ENCODE data around the gene ABCD1.
"Not testable (repeated sequence)": the region's sequence is repeated elsewhere in the genome, so short reads cannot be mapped to it uniquely, and the experiment has no call there.

The ABCD1 gene

GRCh38 chrX:153697924-153698865 is 26.5 kb upstream of the ABCD1 start:
- Histone ChIP-seq H3K4me3 (no peak overlapping the region), H3K9me3 (replicated peaks in 1 of 11) (no peaks in the 10 kb centered on the region), H3K9ac (no peak overlapping the region), H4K20me1 (peaks cover 29 to 87% (median 74%) of the 10 kb centered on the region in 11 experiments; a peak in 21 of 22 replicates), H3K4me1 (peaks cover 15 to 24% (median 18%) of the 10 kb centered on the region in 10 experiments), H3K27me3 (peaks cover 58 to 85% (median 70%) of the 10 kb centered on the region in 11 experiments), H3K27ac (no peak overlapping the region), H3K4me2 (no peak overlapping the region), H3K36me3 (peaks cover 13 to 63% (median 31%) of the 10 kb centered on the region in 11 experiments; a peak in 21 of 22 replicates)
- no peak for TF ChIP-seq Cebpa-rat (IDR thresholded peaks at IDR 0.05)

- Histone ChIP-seq H3K27me3 (peaks cover 69 to 92% (median 81%) of the 10 kb centered on the region in 11 experiments), H3K36me3 (peaks cover 22 to 74% (median 41%) of the 10 kb centered on the region in 11 experiments), H4K20me1 (peaks cover 38 to 88% (median 81%) of the 10 kb centered on the region in 11 experiments; a peak in 21 of 22 replicates), H3K4me1 (peaks cover 15 to 24% (median 18%) of the 10 kb centered on the region in 10 experiments)
- not testable (repeated sequence) for H3K9ac ChIP-seq; H3K4me3 ChIP-seq; H3K4me2 ChIP-seq; H3K27ac ChIP-seq; H3K9me3 ChIP-seq (replicated peaks in 1 of 11)
Observed at GRCh38 chrX:153699210-153699783, 25.4 kb upstream of the ABCD1 start.

GRCh38 chrX:153699784-153700371 is 24.8 kb upstream of the ABCD1 start:
- H3K9me3 ChIP-seq (replicated peaks in 1 of 11); H3K4me3 ChIP-seq; H3K27ac ChIP-seq: not testable (repeated sequence)
- Histone ChIP-seq H3K4me1 (peaks cover 15 to 24% (median 18%) of the 10 kb centered on the region in 10 experiments), H3K36me3 (peaks cover 24 to 80% (median 41%) of the 10 kb centered on the region in 11 experiments), H3K27me3 (peaks cover 75 to 97% (median 86%) of the 10 kb centered on the region in 11 experiments), H4K20me1 (peaks cover 43 to 94% (median 87%) of the 10 kb centered on the region in 11 experiments; a peak in 21 of 22 replicates), H3K9ac (peak overlapping the region in 1 of 11 experiments; percentile 13; a peak in 1 of 22 replicates), H3K4me2 (peak overlapping the region in 4 of 11 experiments; percentile 46 to 62 (median 54); a peak in 4 of 22 replicates)

- Histone ChIP-seq H3K4me1 (peaks cover 15 to 24% (median 20%) of the 10 kb centered on the region in 10 experiments), H3K36me3 (peaks cover 28 to 86% (median 47%) of the 10 kb centered on the region in 11 experiments), H3K4me3 (no peak overlapping the region), H3K4me2 (peak overlapping the region in 7 of 11 experiments; percentile 28 to 62 (median 46); a peak in 14 of 22 replicates), H3K9ac (peak overlapping the region in 3 of 11 experiments; percentile 13 to 31 (median 16); a peak in 2 of 22 replicates), H3K9me3 (replicated peaks in 1 of 11) (no peaks in the 10 kb centered on the region), H3K27me3 (peaks cover 81 to 99% (median 91%) of the 10 kb centered on the region in 11 experiments), H4K20me1 (peaks cover 48 to 99% (median 91%) of the 10 kb centered on the region in 11 experiments; a peak in 21 of 22 replicates), H3K27ac (no peak overlapping the region)
- TF ChIP-seq Cebpa-rat (IDR thresholded peaks at IDR 0.05) = no peak
Observed at GRCh38 chrX:153700376-153700945, 24.2 kb upstream of the ABCD1 start.

DNA sequence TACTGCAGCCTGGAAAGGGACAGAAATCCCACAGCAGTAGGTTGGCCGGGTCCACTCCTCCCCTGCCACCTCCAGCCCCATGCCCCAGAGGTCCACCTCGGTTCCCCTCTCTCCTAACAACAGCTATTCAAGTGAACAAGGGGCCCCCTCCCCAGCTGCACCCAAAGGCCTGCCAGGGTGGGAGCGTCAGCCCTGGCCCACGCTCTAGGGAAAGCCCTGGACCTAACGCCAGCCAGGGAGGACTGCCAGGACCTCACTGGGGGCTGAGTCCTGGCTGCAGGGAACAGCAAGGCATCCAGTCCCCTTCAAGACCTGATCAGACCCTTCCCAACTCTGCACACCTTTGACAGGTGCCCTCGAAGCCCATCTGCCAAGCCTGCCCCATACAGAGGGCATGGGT is 23.7 kb upstream of the ABCD1 start:
- Histone ChIP-seq H3K27ac (no peak overlapping the region; a peak in 1 of 22 replicates), H3K36me3 (peaks cover 28 to 90% (median 48%) of the 10 kb centered on the region in 11 experiments), H3K27me3 (peaks cover 82 to 99% (median 95%) of the 10 kb centered on the region in 11 experiments), H3K4me2 (peak overlapping the region in 9 of 11 experiments; percentile 26 to 62 (median 41); a peak in 16 of 22 replicates), H4K20me1 (peaks cover 53 to 99% (median 94%) of the 10 kb centered on the region in 11 experiments; a peak in 21 of 22 replicates), H3K9ac (peak overlapping the region in 4 of 11 experiments; percentile 13 to 52 (median 24); a peak in 3 of 22 replicates), H3K4me3 (no peak overlapping the region), H3K9me3 (replicated peaks in 1 of 11) (no peaks in the 10 kb centered on the region), H3K4me1 (peaks cover 15 to 28% (median 20%) of the 10 kb centered on the region in 10 experiments)
- TF ChIP-seq Cebpa-rat (IDR thresholded peaks at IDR 0.05) = no peak

DNA sequence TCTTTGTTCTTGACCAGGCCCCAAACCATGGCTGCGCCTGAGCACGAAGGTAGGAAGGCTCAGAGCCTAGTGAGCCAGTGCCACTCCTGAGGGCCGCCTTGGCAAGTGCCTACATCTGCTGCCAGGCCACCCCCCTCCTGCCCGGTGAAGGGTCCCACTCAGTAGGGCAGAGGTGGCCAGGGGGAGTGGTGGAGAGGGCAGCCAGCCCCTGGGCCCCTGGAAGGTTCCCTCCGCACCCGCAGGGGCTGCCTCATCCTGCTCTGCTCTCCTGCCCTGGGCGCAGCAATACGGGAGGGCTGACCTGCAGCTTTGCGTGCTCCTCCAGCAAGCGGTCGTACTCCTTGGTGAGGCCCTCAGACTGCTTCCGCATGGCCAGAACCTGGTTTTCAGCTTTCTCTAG is 22.9 kb upstream of the ABCD1 start:
- peaks cover 28 to 82% (median 48%) of the 10 kb centered on the region in 11 experiments for H3K36me3 ChIP-seq
- H4K20me1 ChIP-seq = peaks cover 56 to 99% (median 96%) of the 10 kb centered on the region in 11 experiments; a peak in 21 of 22 replicates
- TF ChIP-seq Cebpa-rat (IDR thresholded peaks at IDR 0.05) = no peak

DNA sequence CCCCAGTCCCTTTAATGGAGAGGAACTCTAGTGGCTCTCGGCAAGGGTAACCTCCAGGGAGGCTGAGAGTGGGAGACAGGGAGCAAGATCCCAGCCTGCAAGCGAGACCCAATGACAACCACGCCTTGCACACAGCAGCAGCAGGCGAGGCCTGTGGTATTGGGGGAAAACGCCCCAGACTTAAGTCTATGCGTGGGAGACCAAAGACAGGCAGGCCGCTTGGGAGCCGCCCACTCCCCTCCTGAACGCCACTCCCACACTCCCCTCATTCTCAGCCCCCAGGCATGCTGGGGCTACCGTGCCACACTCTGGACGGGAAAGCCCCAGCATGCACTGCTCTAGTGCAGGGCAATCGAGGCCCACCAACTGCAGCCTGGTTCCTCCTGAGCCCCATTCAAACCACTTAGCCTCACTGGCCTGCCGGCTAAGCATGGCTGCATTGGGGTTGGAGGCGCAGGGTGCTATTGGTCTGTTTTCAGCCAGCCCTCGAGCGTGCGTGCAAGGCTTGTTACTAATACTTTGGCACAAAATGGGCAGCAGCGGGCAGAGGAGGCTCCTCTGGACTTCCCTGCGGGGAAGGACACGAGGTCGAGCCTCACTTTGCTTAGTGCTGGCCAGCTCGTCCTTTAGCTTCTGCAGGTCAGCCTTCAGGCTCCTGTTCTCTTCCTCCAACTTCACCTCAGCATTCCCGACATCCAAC is 22.2 kb upstream of the ABCD1 start:
- no peak overlapping the region for H3K4me3 ChIP-seq
- peaks cover 93 to 99% (median 98%) of the 10 kb centered on the region in 11 experiments for H3K27me3 ChIP-seq
- peaks cover 28 to 87% (median 49%) of the 10 kb centered on the region in 11 experiments for H3K36me3 ChIP-seq
- no peaks in the 10 kb centered on the region for H3K9me3 ChIP-seq (replicated peaks in 1 of 11)
- no peak overlapping the region for H3K4me2 ChIP-seq
- H3K27ac ChIP-seq = no peak overlapping the region
- H4K20me1 ChIP-seq = peaks cover 58 to 99% (median 98%) of the 10 kb centered on the region in 11 experiments; a peak in 21 of 22 replicates
- no peak for TF ChIP-seq Cebpa-rat (IDR thresholded peaks at IDR 0.05)
- H3K9ac ChIP-seq = no peak overlapping the region
- H3K4me1 ChIP-seq = peaks cover 15 to 29% (median 20%) of the 10 kb centered on the region in 10 experiments

More for the DNA sequence above, 22.9 kb upstream of the ABCD1 start:
- Histone ChIP-seq H3K9ac (0 out of 22 replicates have a peak overlapping the region, but pooled peaks of 1 of the 11 experiments have one; percentile 16), H3K27ac (no peak overlapping the region), H3K4me3 (no peak overlapping the region), H3K9me3 (replicated peaks in 1 of 11) (no peaks in the 10 kb centered on the region), H3K27me3 (peaks cover 86 to 99% (median 98%) of the 10 kb centered on the region in 11 experiments), H3K4me2 (peak overlapping the region in 5 of 11 experiments; percentile 10 to 62 (median 28); a peak in 5 of 22 replicates), H3K4me1 (peaks cover 15 to 28% (median 20%) of the 10 kb centered on the region in 10 experiments)

Data from BLaER1 treated with 17β-estradiol and CSF1 and Interleukin-3, amounts not matched to agents 10 nM and 100 nM (cell line).